Keratinocyte (primary cell): ENCODE measurements around the gene VDAC2. TPM values are rescaled to one million over a fixed set of nuclear protein-coding genes. Genes with fewer than 3 reads are reported as not detected.

Source experiments
- DNase-seq: peaks from one replicate; pipeline ENCODE4 v3.0.0-alpha.2; 2011; ENCODE audit warnings: low read depth, missing footprints, low spot score
- FAIRE-seq: peaks from 2 replicates; lab custom pipeline; 2011; peaks lifted over from hg19 to GRCh38; lab: Jason Lieb, UNC
- H2AFZ ChIP-seq: 2 replicates; pipeline ENCODE4 v1.6.0; 2012; ENCODE audit warnings: low read length, control low read depth, inconsistent platforms; ENCODE audit not compliant: control insufficient read depth
- H3K27ac ChIP-seq: 2 replicates; pipeline ENCODE4 v1.5.1; 2011; ENCODE audit warnings: low read length; ENCODE audit not compliant: control insufficient read depth, insufficient read depth
- H3K27me3 ChIP-seq: 3 replicates; pipeline ENCODE4 v1.6.0; 2011; ENCODE audit warnings: low read length; ENCODE audit not compliant: control insufficient read depth, insufficient read depth; ENCODE audit errors: extremely low read depth
- H3K36me3 ChIP-seq, 2 experiments: 2 replicates in 1 of 2; 3 replicates in 1 of 2; pipeline ENCODE4 v1.5.1; 2011; ENCODE audit warnings: low read length in 2 of 2, mild to moderate bottlenecking in 1 of 2; ENCODE audit not compliant: control insufficient read depth in 2 of 2, insufficient read depth in 2 of 2; ENCODE audit errors: extremely low read depth in 1 of 2
- H3K4me1 ChIP-seq: 3 replicates; pipeline ENCODE4 v1.5.1; 2011; ENCODE audit warnings: low read length; ENCODE audit not compliant: control insufficient read depth, insufficient read depth; ENCODE audit errors: extremely low read depth
- H3K4me2 ChIP-seq: 3 replicates; pipeline ENCODE4 v1.6.0; 2011; ENCODE audit warnings: low read depth, low read length; ENCODE audit not compliant: control insufficient read depth, insufficient read depth; ENCODE audit errors: extremely low read depth
- H3K4me3 ChIP-seq, 3 experiments: fragments of 200-600 bp in 1 of 3; sonication (generic) in 1 of 3; 2 replicates in 2 of 3; 3 replicates in 1 of 3; pipeline ENCODE4 v1.5.1; 2011 to 2016; ENCODE audit warnings: low read length in 3 of 3, mild to moderate bottlenecking in 3 of 3, control low read depth in 2 of 3, inconsistent platforms in 1 of 3, low read depth in 1 of 3, mixed read lengths in 1 of 3, mixed run types in 1 of 3, moderate library complexity in 1 of 3; ENCODE audit not compliant: control insufficient read depth in 2 of 3, insufficient read depth in 2 of 3; ENCODE audit errors: extremely low read depth in 1 of 3
- H3K79me2 ChIP-seq: 2 replicates; pipeline ENCODE4 v1.6.0; 2012; ENCODE audit warnings: low read length; ENCODE audit not compliant: control insufficient read depth, insufficient read depth
- H3K9ac ChIP-seq: 3 replicates; pipeline ENCODE4 v1.6.0; 2011; ENCODE audit warnings: low read length; ENCODE audit not compliant: control insufficient read depth, insufficient read depth; ENCODE audit errors: extremely low read depth
- H3K9me1 ChIP-seq: 3 replicates; pipeline ENCODE4 v1.6.0; 2011; ENCODE audit warnings: low read length; ENCODE audit not compliant: control insufficient read depth, insufficient read depth; ENCODE audit errors: extremely low read depth
- H3K9me3 ChIP-seq: 2 replicates; pipeline ENCODE4 v1.5.1; 2012; ENCODE audit warnings: low read depth, low read length; ENCODE audit not compliant: control insufficient read depth
- H4K20me1 ChIP-seq: 3 replicates; pipeline ENCODE4 v1.6.0; 2011; ENCODE audit warnings: low read length; ENCODE audit not compliant: control insufficient read depth, insufficient read depth; ENCODE audit errors: extremely low read depth
- EZH2 ChIP-seq: IDR thresholded peaks from one replicate; pipeline ENCODE4 v1.6.1; 2012; ENCODE audit warnings: inconsistent platforms, mild to moderate bottlenecking, low read length, moderate library complexity
- dilution Hi-C: fragments of 300-500 bp; cut with MboI; formaldehyde crosslinking; loops from one replicate; pipeline ENCODE4 v1.7.0; 2020; ENCODE audit warnings: low sequenced_read_pairs; ENCODE audit not compliant: extremely low pct_ligation_motif_present
- polyA plus RNA-seq, 5 experiments: library from polyadenylated mRNA; depleted of rRNA in 3 of 5; stranded (reverse) in 3 of 5; stranded (forward) in 1 of 5; unstranded in 1 of 5; fragments of >200 nt; gene quantifications; 1 replicate in 1 of 5; 2 replicates in 3 of 5; 3 replicates in 1 of 5; pipeline versions ENCODE4 v1.2.1 to v1.2.3, GENCODE V29; 2011 to 2012; ENCODE audit warnings: missing spikeins in 2 of 5, low read depth in 1 of 5, low replicate concordance in 1 of 5
- TF ChIP-seq, protein P1 (sequence below), 3 experiments: IDR thresholded peaks in 1 of 3; conservative IDR thresholded peaks in 1 of 3; optimal IDR thresholded peaks in 1 of 3; 2 replicates in 2 of 3; 3 replicates in 1 of 3; pipeline versions ENCODE3 to v1.5.1; 2011; ENCODE audit warnings: low read length in 3 of 3, mild to moderate bottlenecking in 3 of 3, moderate library complexity in 2 of 3, control low read depth in 1 of 3, inconsistent platforms in 1 of 3; ENCODE audit not compliant: insufficient read depth in 2 of 3; ENCODE audit errors: extremely low read depth in 1 of 3

Gene VDAC2
- polyA plus RNA-seq, 1 donor (not counting 4 experiments of a cell fraction or from before 2014, with no cell fraction given) = 152 TPM

GRCh38 chr10:75176046-75176445 lies 34.5 kb upstream of the VDAC2 start:
- no peak overlapping the region for H3K9ac ChIP-seq
- TF ChIP-seq EZH2 = no peak
- TF ChIP-seq, protein P1, sequence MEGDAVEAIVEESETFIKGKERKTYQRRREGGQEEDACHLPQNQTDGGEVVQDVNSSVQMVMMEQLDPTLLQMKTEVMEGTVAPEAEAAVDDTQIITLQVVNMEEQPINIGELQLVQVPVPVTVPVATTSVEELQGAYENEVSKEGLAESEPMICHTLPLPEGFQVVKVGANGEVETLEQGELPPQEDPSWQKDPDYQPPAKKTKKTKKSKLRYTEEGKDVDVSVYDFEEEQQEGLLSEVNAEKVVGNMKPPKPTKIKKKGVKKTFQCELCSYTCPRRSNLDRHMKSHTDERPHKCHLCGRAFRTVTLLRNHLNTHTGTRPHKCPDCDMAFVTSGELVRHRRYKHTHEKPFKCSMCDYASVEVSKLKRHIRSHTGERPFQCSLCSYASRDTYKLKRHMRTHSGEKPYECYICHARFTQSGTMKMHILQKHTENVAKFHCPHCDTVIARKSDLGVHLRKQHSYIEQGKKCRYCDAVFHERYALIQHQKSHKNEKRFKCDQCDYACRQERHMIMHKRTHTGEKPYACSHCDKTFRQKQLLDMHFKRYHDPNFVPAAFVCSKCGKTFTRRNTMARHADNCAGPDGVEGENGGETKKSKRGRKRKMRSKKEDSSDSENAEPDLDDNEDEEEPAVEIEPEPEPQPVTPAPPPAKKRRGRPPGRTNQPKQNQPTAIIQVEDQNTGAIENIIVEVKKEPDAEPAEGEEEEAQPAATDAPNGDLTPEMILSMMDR (optimal IDR thresholded peaks at IDR 0.05 in 1 of 3, IDR thresholded peaks at IDR 0.05 in 1 of 3, conservative IDR thresholded peaks at IDR 0.05 in 1 of 3; ENCODE audit: extremely low read depth in 1 of 3, insufficient read depth in 2 of 3, low read length in 3 of 3) = no peak
- no peak overlapping the region for H2AFZ ChIP-seq
- H4K20me1 ChIP-seq = no peaks in the 10 kb centered on the region
- dilution Hi-C loops = no loop called here
- DNase-seq = no peak
- no peaks in the 10 kb centered on the region for H3K79me2 ChIP-seq
- no peak overlapping the region for H3K27ac ChIP-seq
- H3K27me3 ChIP-seq = no peaks in the 10 kb centered on the region
- H3K4me1 ChIP-seq = no peaks in the 10 kb centered on the region
- H3K4me3 ChIP-seq = no peak overlapping the region
- no peak overlapping the region for H3K4me2 ChIP-seq
- H3K36me3 ChIP-seq = peaks cover 0 to 9% of the 10 kb centered on the region in 2 experiments
- no peak for FAIRE-seq
- H3K9me3 ChIP-seq = no peaks in the 10 kb centered on the region
- no peaks in the 10 kb centered on the region for H3K9me1 ChIP-seq

GRCh38 chr10:75176736-75177135 lies 33.9 kb upstream of the VDAC2 start:
- no peak for TF ChIP-seq EZH2
- TF ChIP-seq, protein P1 (optimal IDR thresholded peaks at IDR 0.05 in 1 of 3, IDR thresholded peaks at IDR 0.05 in 1 of 3, conservative IDR thresholded peaks at IDR 0.05 in 1 of 3; ENCODE audit: extremely low read depth in 1 of 3, insufficient read depth in 2 of 3, low read length in 3 of 3) = no peak
- Histone ChIP-seq H3K9ac (no peak overlapping the region), H3K79me2 (no peaks in the 10 kb centered on the region), H3K27ac (no peak overlapping the region), H2AFZ (no peak overlapping the region), H4K20me1 (no peaks in the 10 kb centered on the region), H3K9me1 (no peaks in the 10 kb centered on the region), H3K4me2 (no peak overlapping the region), H3K27me3 (no peaks in the 10 kb centered on the region), H3K36me3 (peaks cover 0 to 9% of the 10 kb centered on the region in 2 experiments), H3K4me3 (no peak overlapping the region), H3K4me1 (no peaks in the 10 kb centered on the region), H3K9me3 (no peaks in the 10 kb centered on the region)
- FAIRE-seq (no peak), DNase-seq (no peak)
- dilution Hi-C loops = no loop called here
